GM19395 (cell line): ENCODE data around the gene NPY5R.

Experiments used
- ATAC-seq: cut with Tn5 transposase; IDR thresholded peaks from one replicate; pipeline ENCODE4 v1.9.1; 2021; ENCODE audit warnings: mild to moderate bottlenecking, moderate library complexity; ENCODE audit not compliant: unreplicated experiment

Gene NPY5R

GRCh38 chr4:163384434-163384833 lies 40.7 kb downstream of the NPY5R start:
- no peak for ATAC-seq

- no peak for ATAC-seq
These were observed 41.2 kb downstream of the NPY5R start for GRCh38 chr4:163384926-163385325.

GRCh38 chr4:163385466-163385865 lies 41.8 kb downstream of the NPY5R start:
- no peak for ATAC-seq

- ATAC-seq, result no peak
These were observed 48.1 kb downstream of the NPY5R start for GRCh38 chr4:163391756-163392155.

GRCh38 chr4:163392328-163392727 lies 48.6 kb downstream of the NPY5R start:
- ATAC-seq, result no peak

GRCh38 chr4:163393471-163393870 lies 49.8 kb downstream of the NPY5R start:
- ATAC-seq, result no peak

- no peak for ATAC-seq
These were observed 51.4 kb downstream of the NPY5R start for GRCh38 chr4:163395055-163395454.

GRCh38 chr4:163395758-163396157 lies 52.1 kb downstream of the NPY5R start:
- no peak for ATAC-seq

GRCh38 chr4:163398238-163398637 lies 54.5 kb downstream of the NPY5R start:
- ATAC-seq, result no peak

- ATAC-seq, result no peak
These were observed 57.2 kb downstream of the NPY5R start for GRCh38 chr4:163400911-163401310.
